Trophoblast cell (in vitro differentiated cells and primary cell): ENCODE data around the gene MAP1LC3A.
A peak's percentile ranks its signal among the peaks of the same experiment; 100 is the strongest.

Experiments
- DNase-seq, 2 donors: peaks; one replicate each; pipeline ENCODE4 v3.0.0-alpha.2; 2016
- H2AFZ ChIP-seq: 2 replicates; pipeline ENCODE4 v1.6.1; 2013; ENCODE audit warnings: low read length, moderate library complexity, mild to moderate bottlenecking; ENCODE audit not compliant: insufficient read depth, poor library complexity
- H2AK5ac ChIP-seq: 2 replicates; pipeline ENCODE4 v1.6.1; 2013; ENCODE audit warnings: mild to moderate bottlenecking, low read length
- H2BK120ac ChIP-seq: 2 replicates; pipeline ENCODE4 v1.6.1; 2013; ENCODE audit warnings: low read length, mild to moderate bottlenecking, moderate library complexity; ENCODE audit not compliant: insufficient read depth, poor library complexity
- H2BK12ac ChIP-seq: 2 replicates; pipeline ENCODE4 v1.6.1; 2013; ENCODE audit warnings: mild to moderate bottlenecking, low read length, moderate library complexity
- H2BK5ac ChIP-seq: 2 replicates; pipeline ENCODE4 v1.6.1; 2013; ENCODE audit warnings: low read length, low read depth, moderate library complexity, mild to moderate bottlenecking; ENCODE audit not compliant: poor library complexity
- H3K14ac ChIP-seq: 2 replicates; pipeline ENCODE4 v1.6.1; 2013; ENCODE audit warnings: mild to moderate bottlenecking, low read length
- H3K18ac ChIP-seq: 2 replicates; pipeline ENCODE4 v1.6.1; 2013; ENCODE audit warnings: mild to moderate bottlenecking, low read length
- H3K23ac ChIP-seq: 2 replicates; pipeline ENCODE4 v1.6.1; 2013; ENCODE audit warnings: low read length
- H3K27ac ChIP-seq: 2 replicates; pipeline ENCODE4 v1.5.1; 2013; ENCODE audit warnings: low read depth, mild to moderate bottlenecking, inconsistent platforms, low read length, moderate library complexity
- H3K27me3 ChIP-seq: 2 replicates; pipeline ENCODE4 v1.6.1; 2013; ENCODE audit warnings: inconsistent platforms, mild to moderate bottlenecking, low read length, moderate library complexity; ENCODE audit not compliant: insufficient read depth
- H3K36me3 ChIP-seq, 2 experiments: 1 replicate in 1 of 2; 2 replicates in 1 of 2; pipeline ENCODE4 v1.6.1; 2013; ENCODE audit warnings: low read length in 2 of 2, mild to moderate bottlenecking in 2 of 2, moderate library complexity in 1 of 2; ENCODE audit not compliant: insufficient read depth in 2 of 2, control insufficient read depth in 1 of 2
- H3K4ac ChIP-seq: 2 replicates; pipeline ENCODE4 v1.6.1; 2013; ENCODE audit warnings: low read depth, mild to moderate bottlenecking, low read length, moderate library complexity
- H3K4me1 ChIP-seq, 2 experiments: 1 replicate in 1 of 2; 2 replicates in 1 of 2; pipeline ENCODE4 v1.6.1; 2013; ENCODE audit warnings: low read length in 2 of 2, mild to moderate bottlenecking in 2 of 2, moderate library complexity in 1 of 2; ENCODE audit not compliant: insufficient read depth in 2 of 2, control insufficient read depth in 1 of 2
- H3K4me2 ChIP-seq: 2 replicates; pipeline ENCODE4 v1.6.1; 2013; ENCODE audit warnings: inconsistent platforms, mild to moderate bottlenecking, low read length, moderate library complexity
- H3K4me3 ChIP-seq: 2 replicates; pipeline ENCODE4 v1.5.1; 2013; ENCODE audit warnings: mild to moderate bottlenecking, low read depth, low read length, inconsistent platforms
- H3K79me1 ChIP-seq: one replicate; pipeline ENCODE4 v1.6.1; 2013; ENCODE audit warnings: low read length
- H3K79me2 ChIP-seq: 2 replicates; pipeline ENCODE4 v1.6.1; 2013; ENCODE audit warnings: low read length, mild to moderate bottlenecking; ENCODE audit not compliant: control insufficient read depth, insufficient read depth, poor library complexity
- H3K9ac ChIP-seq: 2 replicates; pipeline ENCODE4 v1.6.1; 2013; ENCODE audit warnings: mild to moderate bottlenecking, low read length
- H3K9me3 ChIP-seq: 2 replicates; pipeline ENCODE4 v1.6.1; 2013; ENCODE audit warnings: low read depth, mild to moderate bottlenecking, control low read depth, inconsistent platforms, low read length; ENCODE audit not compliant: insufficient read depth
- H4K12ac ChIP-seq: 2 replicates; pipeline ENCODE4 v1.6.1; 2013; ENCODE audit warnings: low read depth, mild to moderate bottlenecking, low read length, moderate library complexity
- H4K8ac ChIP-seq: 2 replicates; pipeline ENCODE4 v1.6.1; 2013; ENCODE audit warnings: low read depth, mild to moderate bottlenecking, low read length, moderate library complexity
- H4K91ac ChIP-seq: one replicate; pipeline ENCODE4 v1.6.1; 2013; ENCODE audit warnings: low read depth, mild to moderate bottlenecking, low read length, moderate library complexity
- WGBS: extraction: QIAGEN DNeasy Blood & Tissue Kit; methylation state at CpG from one replicate; pipeline ENCODE4 v1.1.7; 2013; ENCODE audit warnings: missing lambda C conversion rate; ENCODE audit not compliant: insufficient read length, insufficient coverage; ENCODE audit errors: extremely low coverage; 5-methylcytosine and 5-hydroxymethylcytosine counted together

Gene MAP1LC3A

DNA sequence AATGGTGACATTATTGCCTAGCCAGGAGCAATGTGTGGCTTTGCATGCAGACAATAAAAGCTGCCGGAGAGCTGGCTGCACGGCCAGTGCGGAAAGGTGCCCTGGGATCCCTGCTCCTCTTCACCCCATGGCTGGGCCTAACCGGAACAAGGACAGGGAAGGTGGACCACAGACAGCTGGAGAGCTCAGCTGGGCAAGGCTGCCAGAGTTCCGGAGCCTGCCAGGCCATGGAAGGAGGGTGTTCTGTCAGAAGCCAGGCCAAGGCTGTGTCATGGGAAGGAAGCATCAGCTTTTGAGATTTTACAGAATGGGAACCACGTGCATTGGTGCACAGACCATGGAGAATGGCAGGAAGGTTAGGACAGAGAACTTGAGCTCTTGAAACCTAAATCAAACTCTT is 25.0 kb downstream of the MAP1LC3A start:
- no peak overlapping the region for H4K8ac ChIP-seq
- no CpG with 5 or more reads among the region's 6 CpGs for WGBS
- no peak overlapping the region for H2AFZ ChIP-seq
- DNase-seq: no peak
- no peak overlapping the region for H4K12ac ChIP-seq
- no peak overlapping the region for H3K4me2 ChIP-seq
- no peak overlapping the region for H3K18ac ChIP-seq
- no peak overlapping the region for H3K4me3 ChIP-seq
- no peaks in the 10 kb centered on the region for H3K79me2 ChIP-seq
- no peaks in the 10 kb centered on the region for H3K27me3 ChIP-seq
- H3K79me1 ChIP-seq: no peaks in the 10 kb centered on the region
- H2AK5ac ChIP-seq: no peak overlapping the region
- no peak overlapping the region for H4K91ac ChIP-seq
- H3K4me1 ChIP-seq: peaks cover 15 to 21% of the 10 kb centered on the region in 2 experiments
- H3K4ac ChIP-seq: no peak overlapping the region
- H3K27ac ChIP-seq: no peak overlapping the region
- H2BK12ac ChIP-seq: no peak overlapping the region
- peaks cover 3% of the 10 kb centered on the region in 2 experiments for H3K36me3 ChIP-seq
- H3K9me3 ChIP-seq: no peaks in the 10 kb centered on the region
- no peak overlapping the region for H3K14ac ChIP-seq
- no peak overlapping the region for H2BK120ac ChIP-seq
- no peak overlapping the region for H3K23ac ChIP-seq
- no peak overlapping the region for H2BK5ac ChIP-seq
- peak overlapping the region; percentile 54 for H3K9ac ChIP-seq

DNA sequence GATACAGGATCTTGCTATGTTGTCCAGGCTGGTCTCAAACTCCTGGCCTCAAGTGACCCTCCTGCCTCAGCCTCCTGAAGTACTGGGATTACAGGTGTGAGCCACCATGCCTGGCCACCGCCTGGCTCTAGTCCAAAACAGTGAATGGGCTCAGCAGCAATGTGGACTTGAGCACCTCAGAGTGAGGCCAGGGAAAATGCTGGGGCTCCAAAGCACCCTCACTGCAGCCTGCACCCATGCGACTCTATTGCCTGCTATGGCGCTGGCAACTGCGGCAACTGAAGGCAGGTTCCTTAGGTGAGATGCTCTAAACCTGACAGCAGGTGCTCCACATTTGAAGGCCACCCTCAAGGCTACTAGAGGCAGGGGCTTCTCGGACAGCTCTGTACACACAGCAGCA is 26.5 kb downstream of the MAP1LC3A start:
- Histone ChIP-seq H3K4me3 (no peak overlapping the region), H3K23ac (no peak overlapping the region), H4K8ac (no peak overlapping the region), H3K4me1 (peaks cover 15 to 21% of the 10 kb centered on the region in 2 experiments), H3K36me3 (peaks cover 3% of the 10 kb centered on the region in 2 experiments), H3K14ac (no peak overlapping the region), H4K91ac (no peak overlapping the region), H2BK12ac (no peak overlapping the region), H2AFZ (no peak overlapping the region), H3K4ac (no peak overlapping the region), H3K79me2 (no peaks in the 10 kb centered on the region), H3K18ac (no peak overlapping the region), H3K9me3 (no peaks in the 10 kb centered on the region), H2BK120ac (no peak overlapping the region), H4K12ac (no peak overlapping the region), H3K9ac (no peak overlapping the region), H2AK5ac (no peak overlapping the region), H3K27me3 (no peaks in the 10 kb centered on the region), H3K27ac (no peak overlapping the region), H2BK5ac (no peak overlapping the region), H3K4me2 (no peak overlapping the region), H3K79me1 (no peaks in the 10 kb centered on the region)
- no CpG with 5 or more reads among the region's 5 CpGs for WGBS
- DNase-seq: no peak

DNA sequence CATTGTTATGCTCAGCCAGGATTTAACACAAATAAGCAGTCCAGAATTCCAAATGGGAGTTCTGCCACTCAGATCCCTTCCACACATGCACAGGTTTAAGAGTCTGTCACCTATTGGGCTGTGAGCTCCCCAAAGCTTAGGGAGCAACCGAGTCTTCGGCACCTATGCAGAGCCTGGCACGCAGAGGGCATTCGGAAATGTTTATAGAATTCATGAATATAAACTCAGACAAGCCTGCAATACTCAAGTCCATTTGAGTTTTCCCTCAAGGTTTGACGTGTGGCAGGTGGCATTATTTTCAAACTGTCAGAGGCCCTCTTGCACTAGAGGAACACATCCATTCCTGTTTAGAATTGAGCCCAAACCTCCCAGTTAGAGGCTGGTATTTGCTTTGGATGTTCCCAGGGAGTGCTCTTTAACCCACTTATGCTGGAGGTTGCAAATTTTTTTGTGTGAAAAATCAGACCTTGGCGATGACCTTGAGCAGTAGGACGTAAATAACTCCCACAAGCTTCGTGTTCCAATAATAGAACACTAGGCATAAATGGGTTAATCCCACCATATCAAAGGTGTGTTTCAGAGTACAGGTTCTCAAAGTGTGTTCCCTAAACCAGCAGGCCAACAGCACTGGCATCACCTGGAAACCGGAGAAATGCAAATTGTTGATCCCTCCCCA is 28.1 kb downstream of the MAP1LC3A start:
- Histone ChIP-seq H3K4ac (no peak overlapping the region), H3K9ac (no peak overlapping the region), H3K4me1 (peaks cover 15 to 18% of the 10 kb centered on the region in 2 experiments), H3K14ac (no peak overlapping the region), H3K23ac (no peak overlapping the region), H2AFZ (no peak overlapping the region), H2BK120ac (no peak overlapping the region), H3K4me2 (no peak overlapping the region), H3K4me3 (no peak overlapping the region), H4K8ac (no peak overlapping the region), H3K18ac (no peak overlapping the region), H2BK5ac (no peak overlapping the region), H3K9me3 (no peaks in the 10 kb centered on the region), H2AK5ac (no peak overlapping the region), H3K27ac (no peak overlapping the region), H3K79me1 (no peaks in the 10 kb centered on the region), H3K36me3 (peaks cover 3% of the 10 kb centered on the region in 2 experiments), H4K91ac (no peak overlapping the region), H4K12ac (no peak overlapping the region), H2BK12ac (no peak overlapping the region), H3K27me3 (no peaks in the 10 kb centered on the region), H3K79me2 (no peaks in the 10 kb centered on the region)
- no peak for DNase-seq
- WGBS: no CpG with 5 or more reads among the region's 9 CpGs

DNA sequence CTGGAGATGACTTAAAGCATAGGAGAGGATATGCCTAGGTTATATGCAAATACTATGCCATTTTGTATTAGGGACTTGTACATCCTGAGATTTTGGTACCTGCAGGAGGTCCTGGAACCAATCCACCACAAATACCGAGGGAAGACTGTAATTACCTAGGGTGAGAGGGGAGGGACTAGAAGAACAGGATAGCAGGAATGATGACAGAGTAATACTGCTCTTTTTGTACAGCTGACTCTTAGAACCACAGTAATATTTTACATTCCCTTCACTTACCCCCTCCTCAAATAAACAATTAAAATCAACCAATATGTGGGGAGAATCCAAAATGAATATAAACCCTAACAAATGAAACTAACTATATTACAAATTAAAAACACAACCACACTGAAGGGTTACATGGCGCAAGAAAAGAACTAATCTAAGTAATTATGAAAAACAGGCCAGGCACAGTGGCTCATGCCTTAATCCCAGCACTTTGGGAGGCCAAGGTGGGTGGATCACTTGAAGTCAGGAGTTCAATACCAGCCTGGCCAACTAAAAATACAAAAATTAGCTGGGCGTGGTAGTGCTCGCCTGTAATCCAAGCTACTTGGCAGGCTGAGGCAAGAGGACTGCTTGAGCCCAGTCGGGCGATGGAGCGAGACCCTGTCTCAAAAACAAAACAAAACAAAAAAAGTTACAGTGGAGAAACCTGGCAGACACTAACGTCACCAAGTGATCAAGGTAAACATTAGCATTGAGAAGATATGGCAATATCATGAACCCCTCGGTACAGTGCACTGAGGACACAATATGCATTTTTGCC is 37.1 kb downstream of the MAP1LC3A start:
- H3K27me3 ChIP-seq: no peaks in the 10 kb centered on the region
- no peak overlapping the region for H3K18ac ChIP-seq
- H3K9ac ChIP-seq: no peak overlapping the region
- H2BK5ac ChIP-seq: no peak overlapping the region
- no CpG with 5 or more reads among the region's 9 CpGs for WGBS
- no peak overlapping the region for H4K8ac ChIP-seq
- no peak overlapping the region for H3K23ac ChIP-seq
- H3K79me2 ChIP-seq: no peaks in the 10 kb centered on the region
- no peak for DNase-seq
- H4K12ac ChIP-seq: no peak overlapping the region
- no peak overlapping the region for H3K4ac ChIP-seq
- no peak overlapping the region for H3K14ac ChIP-seq
- H3K4me2 ChIP-seq: no peak overlapping the region
- H3K36me3 ChIP-seq: no peaks in the 10 kb centered on the region
- no peak overlapping the region for H3K27ac ChIP-seq
- no peak overlapping the region for H2BK120ac ChIP-seq
- no peak overlapping the region for H4K91ac ChIP-seq
- no peaks in the 10 kb centered on the region for H3K4me1 ChIP-seq
- no peaks in the 10 kb centered on the region for H3K9me3 ChIP-seq
- no peak overlapping the region for H3K4me3 ChIP-seq
- no peak overlapping the region for H2AK5ac ChIP-seq
- no peak overlapping the region for H2BK12ac ChIP-seq
- H2AFZ ChIP-seq: no peak overlapping the region
- no peaks in the 10 kb centered on the region for H3K79me1 ChIP-seq
